Liver (tissue), 9 donors: Measurements from ENCODE around the gene VPS52. TPM values are rescaled to one million over a fixed set of nuclear protein-coding genes. Genes with fewer than 3 reads are reported as not detected.

Experiments used
- DNase-seq: peaks from one replicate; pipeline ENCODE4 v3.0.0-alpha.2; 2017; ENCODE audit warnings: low spot score
- H3K27ac ChIP-seq, 2 donors: one replicate each; pipeline ENCODE4 v1.7.0; 2013; ENCODE audit warnings: inconsistent platforms in 2 of 2, low read length in 2 of 2, control low read depth in 1 of 2, low read depth in 1 of 2, mild to moderate bottlenecking in 1 of 2
- H3K27me3 ChIP-seq, 4 donors: one replicate each; pipeline versions ENCODE4 v1.6.1 to v1.7.0; 2013; ENCODE audit warnings: low read length in 3 of 4, inconsistent platforms in 1 of 4, mild to moderate bottlenecking in 1 of 4, moderate library complexity in 1 of 4; ENCODE audit not compliant: control insufficient read depth in 4 of 4, insufficient read depth in 4 of 4
- H3K36me3 ChIP-seq, 4 donors: one replicate each; pipeline versions ENCODE4 v1.6.1 to v1.7.0; 2013; ENCODE audit warnings: low read length in 3 of 4, mild to moderate bottlenecking in 3 of 4, low read depth in 1 of 4, moderate library complexity in 1 of 4; ENCODE audit not compliant: control insufficient read depth in 4 of 4, insufficient read depth in 3 of 4
- H3K4me1 ChIP-seq, 4 donors: one replicate each; pipeline versions ENCODE4 v1.6.1 to v1.7.0; 2013; ENCODE audit warnings: low read length in 3 of 4, mild to moderate bottlenecking in 3 of 4, moderate library complexity in 1 of 4; ENCODE audit not compliant: control insufficient read depth in 4 of 4, insufficient read depth in 4 of 4
- H3K4me3 ChIP-seq, 3 donors: one replicate each; pipeline versions ENCODE4 v1.6.1 to v1.7.0; 2013; ENCODE audit warnings: low read length in 3 of 3, control low read depth in 1 of 3, low read depth in 1 of 3, mild to moderate bottlenecking in 1 of 3
- H3K9ac ChIP-seq, 2 donors: one replicate each; pipeline ENCODE4 v1.7.0; 2013; ENCODE audit warnings: low read length in 2 of 2, mild to moderate bottlenecking in 2 of 2, moderate library complexity in 2 of 2, control low read depth in 1 of 2, low read depth in 1 of 2
- H3K9me3 ChIP-seq, 4 donors: one replicate each; pipeline versions ENCODE4 v1.6.1 to v1.7.0; 2013; ENCODE audit warnings: low read length in 3 of 4; ENCODE audit not compliant: control insufficient read depth in 4 of 4
- FOXA1 ChIP-seq: IDR thresholded peaks from 2 replicates; pipeline ENCODE4 v1.6.1; 2016; ENCODE audit warnings: antibody characterized with exemption
- FOXA2 ChIP-seq: IDR thresholded peaks from 2 replicates; pipeline ENCODE4 v1.6.1; 2016; ENCODE audit warnings: antibody characterized with exemption
- HNF4A ChIP-seq, 2 donors: conservative IDR thresholded peaks; 2 replicates each; pipeline ENCODE4 v1.6.1; 2016; ENCODE audit warnings: antibody characterized with exemption in 2 of 2, mild to moderate bottlenecking in 2 of 2
- NR2F2 ChIP-seq: IDR thresholded peaks from 2 replicates; pipeline ENCODE4 v1.6.1; 2016; ENCODE audit warnings: antibody characterized with exemption
- RAD21 ChIP-seq, 2 donors: IDR thresholded peaks; 2 replicates each; pipeline ENCODE4 v1.6.1; 2016; ENCODE audit warnings: antibody characterized with exemption in 2 of 2, mild to moderate bottlenecking in 2 of 2
- REST ChIP-seq: IDR thresholded peaks from 2 replicates; pipeline ENCODE4 v1.6.1; 2016; ENCODE audit warnings: antibody characterized with exemption, mild to moderate bottlenecking
- RXRA ChIP-seq, 2 donors: IDR thresholded peaks; 2 replicates each; pipeline ENCODE4 v1.6.1; 2017 to 2018; ENCODE audit warnings: antibody characterized with exemption in 2 of 2, mild to moderate bottlenecking in 1 of 2
- WGBS: extraction: QIAGEN DNeasy Blood & Tissue Kit; methylation state at CpG from one replicate; pipeline ENCODE4 v1.1.7; 2013; 5-methylcytosine and 5-hydroxymethylcytosine counted together
- polyA plus RNA-seq, 2 donors: library from polyadenylated mRNA; stranded (reverse) in 1 of 2; unstranded in 1 of 2; fragments of 200-250 nt in 1 of 2; fragments of >200 nt in 1 of 2; fragmentation: Nextera tagmentation in 1 of 2; extraction: Ambion mirVana in 1 of 2; gene quantifications; one replicate each; pipeline versions ENCODE4 v1.2.1 to v1.2.3, GENCODE V29; 2013 to 2015
- total RNA-seq, 2 donors: library from RNA; depleted of rRNA; stranded (reverse); fragments of >200 nt; gene quantifications; one replicate each; pipeline ENCODE4 v1.2.3, GENCODE V29; 2014
- TF ChIP-seq, protein P1 (sequence below): fragments of 150-350 bp; IDR thresholded peaks from 2 replicates; pipeline ENCODE4 v1.5.1; 2017; ENCODE audit warnings: improper control_type of control experiment, low read depth, low read length; ENCODE audit not compliant: missing input control
- donor health status: healthy.
- donor health status: healthy.
- donor health status: healthy.
- donor health status: healthy.
- donor health status: healthy.

The VPS52 gene
- total and polyA plus RNA-seq, 4 donors: 21.3 to 33.4 (median 25.3) TPM

GRCh38 chr6:33297406-33297955 is 25.8 kb upstream of the VPS52 start (continued):
- TF ChIP-seq REST (no peak), FOXA2 (no peak), RXRA (IDR thresholded peaks at IDR 0.05) (no peak)

- H3K36me3 ChIP-seq: peaks cover 7 to 29% (median 16%) of the 10 kb centered on the region in 4 donors
- DNase-seq: no peak
- 45% methylated on average over 12 of the region's 12 CpGs for WGBS
- peaks cover 8 to 30% (median 25%) of the 10 kb centered on the region in 4 donors for H3K4me1 ChIP-seq
- peak overlapping the region in 1 of 2 donors; percentile 30 for H3K9ac ChIP-seq
- H3K9me3 ChIP-seq: no peaks in the 10 kb centered on the region
- peak overlapping the region; percentile 47 to 77 (median 64) for H3K4me3 ChIP-seq
- H3K27ac ChIP-seq: peak overlapping the region; percentile 95 to 98
- TF ChIP-seq, protein P1, sequence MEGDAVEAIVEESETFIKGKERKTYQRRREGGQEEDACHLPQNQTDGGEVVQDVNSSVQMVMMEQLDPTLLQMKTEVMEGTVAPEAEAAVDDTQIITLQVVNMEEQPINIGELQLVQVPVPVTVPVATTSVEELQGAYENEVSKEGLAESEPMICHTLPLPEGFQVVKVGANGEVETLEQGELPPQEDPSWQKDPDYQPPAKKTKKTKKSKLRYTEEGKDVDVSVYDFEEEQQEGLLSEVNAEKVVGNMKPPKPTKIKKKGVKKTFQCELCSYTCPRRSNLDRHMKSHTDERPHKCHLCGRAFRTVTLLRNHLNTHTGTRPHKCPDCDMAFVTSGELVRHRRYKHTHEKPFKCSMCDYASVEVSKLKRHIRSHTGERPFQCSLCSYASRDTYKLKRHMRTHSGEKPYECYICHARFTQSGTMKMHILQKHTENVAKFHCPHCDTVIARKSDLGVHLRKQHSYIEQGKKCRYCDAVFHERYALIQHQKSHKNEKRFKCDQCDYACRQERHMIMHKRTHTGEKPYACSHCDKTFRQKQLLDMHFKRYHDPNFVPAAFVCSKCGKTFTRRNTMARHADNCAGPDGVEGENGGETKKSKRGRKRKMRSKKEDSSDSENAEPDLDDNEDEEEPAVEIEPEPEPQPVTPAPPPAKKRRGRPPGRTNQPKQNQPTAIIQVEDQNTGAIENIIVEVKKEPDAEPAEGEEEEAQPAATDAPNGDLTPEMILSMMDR: no peak
- no peak for TF ChIP-seq FOXA1
- no peaks in the 10 kb centered on the region for H3K27me3 ChIP-seq
Measured at GRCh38 chr6:33296797-33297405, 25.2 kb upstream of the VPS52 start.

- 83% methylated on average over 15 of the region's 15 CpGs for WGBS
- Histone ChIP-seq H3K27me3 (no peaks in the 10 kb centered on the region), H3K9ac (no peak overlapping the region), H3K27ac (peak overlapping the region in 1 of 2 donors; percentile 39), H3K4me1 (peaks cover 8 to 28% (median 23%) of the 10 kb centered on the region in 4 donors), H3K36me3 (peaks cover 7 to 38% (median 15%) of the 10 kb centered on the region in 4 donors), H3K9me3 (no peaks in the 10 kb centered on the region), H3K4me3 (no peak overlapping the region)
- no peak for DNase-seq
- TF ChIP-seq HNF4A (conservative IDR thresholded peaks at IDR 0.05) (peak in 1 of 2 donors; percentile 7), NR2F2 (peak; percentile 62), RAD21 (IDR thresholded peaks at IDR 0.05) (no peak)
Measured at GRCh38 chr6:33295621-33296369, 24.1 kb upstream of the VPS52 start.
